GM20431 (cell line): ENCODE measurements around the gene FSD1.

ENCODE experiments used
- in situ Hi-C: fragments of 300-500 bp; cut with MseI, MboI; formaldehyde crosslinking; loops from one replicate; pipeline ENCODE4 v1.15.0; 2020; ENCODE audit warnings: low sequenced_read_pairs; ENCODE audit not compliant: unreplicated experiment

Gene FSD1

DNA sequence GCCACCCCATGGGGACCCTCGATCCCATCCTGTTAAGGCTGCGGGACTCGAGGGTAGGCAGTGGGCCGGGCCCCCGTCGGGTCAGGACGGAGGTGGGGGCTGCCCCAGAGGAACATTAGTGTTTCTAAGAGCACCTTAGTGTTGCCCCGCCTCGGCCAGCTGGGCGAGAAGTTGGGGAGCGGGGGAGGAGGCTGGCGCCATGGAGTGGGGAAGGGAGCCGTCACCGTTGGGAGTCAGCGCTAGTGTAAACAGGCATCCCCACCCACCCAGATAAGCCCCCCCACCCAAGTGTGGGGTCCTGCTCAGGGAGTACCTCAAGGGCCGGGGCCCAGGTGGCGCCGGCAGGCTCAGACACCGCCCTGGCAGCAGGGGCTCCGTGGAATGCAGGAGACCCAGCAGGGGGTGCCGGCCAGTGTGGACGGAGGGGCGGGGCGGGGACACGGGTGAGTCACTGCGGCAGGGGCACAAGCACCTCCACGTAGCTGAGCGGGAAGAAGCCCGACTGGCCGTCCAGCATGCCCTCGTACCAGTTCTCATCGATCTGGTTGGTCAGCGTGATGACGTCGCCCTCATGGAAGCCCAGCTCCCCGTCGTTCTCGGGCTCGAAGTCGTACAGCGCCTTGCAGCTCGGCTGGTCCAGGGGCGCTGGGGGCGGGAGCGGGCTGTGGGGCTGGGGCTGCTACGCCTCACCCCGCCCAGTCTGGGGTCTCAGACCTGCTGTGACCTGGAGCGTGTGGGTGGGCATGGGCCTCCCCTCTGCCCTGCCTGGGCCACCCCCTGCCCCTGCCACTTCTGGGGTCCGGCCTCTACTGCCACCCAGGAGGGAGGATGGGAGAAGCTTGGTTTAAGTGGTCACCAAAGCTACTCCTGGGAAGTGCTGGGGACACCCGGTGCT is 57.0 kb downstream of the FSD1 start:
- in situ Hi-C loops, result no loop called here

DNA sequence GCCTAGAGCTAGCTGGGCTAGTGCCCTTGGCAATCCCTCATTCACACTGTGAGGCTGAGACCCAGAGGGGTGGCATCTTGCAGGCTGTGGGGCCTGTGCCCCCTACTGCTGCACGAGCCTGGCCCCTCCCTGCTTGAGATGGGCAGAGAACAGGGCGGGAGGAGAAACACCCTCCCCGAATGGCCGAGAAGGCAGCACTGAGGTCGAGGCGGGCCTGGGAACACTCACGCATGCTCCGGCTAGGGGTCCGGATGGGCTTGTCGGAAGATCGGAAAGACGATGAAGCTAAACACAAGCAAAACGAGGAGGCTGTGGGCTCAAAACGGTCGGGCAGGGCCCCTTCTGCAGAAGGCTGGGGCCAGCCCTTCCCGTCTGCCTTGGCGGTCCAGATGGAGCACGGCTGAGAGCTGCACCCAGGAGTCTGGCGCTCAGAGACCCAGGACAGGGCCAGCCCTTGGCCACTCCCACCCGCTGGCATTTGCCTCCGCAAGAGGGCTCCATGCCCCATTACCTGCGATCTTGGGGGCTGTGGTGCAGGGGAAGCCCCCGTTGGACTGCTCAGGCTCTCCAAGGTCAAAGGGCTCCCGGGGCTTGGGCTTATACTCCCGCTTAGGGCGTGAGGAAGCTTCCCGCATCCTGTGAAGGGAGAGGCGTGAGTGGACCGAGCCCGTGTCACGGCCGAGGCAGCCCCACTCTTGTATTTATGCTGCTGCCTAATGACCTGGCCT is 57.9 kb downstream of the FSD1 start:
- in situ Hi-C loops, result no loop called here

DNA sequence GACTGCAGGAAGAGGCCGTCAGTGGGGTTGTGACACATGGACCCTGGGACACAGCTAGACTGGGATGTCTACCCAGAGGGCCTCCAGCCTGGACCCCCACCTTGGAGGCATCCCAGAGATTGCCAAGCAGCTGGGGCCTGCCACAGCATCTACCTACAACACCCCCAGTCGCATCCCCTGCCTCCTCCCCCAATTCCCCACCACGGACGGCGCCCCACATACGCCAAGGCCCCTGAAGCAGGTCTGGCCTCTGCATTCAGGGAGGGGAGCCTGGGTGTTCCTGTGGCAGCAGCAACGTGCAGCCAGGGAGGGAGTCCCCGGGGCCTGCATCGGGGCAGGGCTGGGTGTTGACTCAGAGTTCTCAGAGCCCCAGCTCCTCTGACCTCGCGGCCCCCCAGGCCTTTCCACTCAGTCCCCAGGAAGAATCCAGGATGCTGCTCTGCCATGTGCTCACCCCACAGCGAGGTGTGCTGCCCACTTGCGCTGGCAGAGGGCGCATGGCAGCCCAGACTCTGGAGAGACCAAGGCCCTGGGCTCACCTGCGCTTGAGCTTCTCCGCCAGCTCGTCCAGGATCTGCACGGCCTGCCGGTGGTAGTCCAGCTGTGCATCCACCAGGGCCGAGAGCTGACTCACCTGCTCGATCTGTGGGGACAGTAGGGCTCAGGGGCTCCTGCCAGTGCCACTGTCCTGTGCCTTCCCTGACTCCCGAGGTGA is 58.6 kb downstream of the FSD1 start:
- in situ Hi-C loops, result no loop called here

DNA sequence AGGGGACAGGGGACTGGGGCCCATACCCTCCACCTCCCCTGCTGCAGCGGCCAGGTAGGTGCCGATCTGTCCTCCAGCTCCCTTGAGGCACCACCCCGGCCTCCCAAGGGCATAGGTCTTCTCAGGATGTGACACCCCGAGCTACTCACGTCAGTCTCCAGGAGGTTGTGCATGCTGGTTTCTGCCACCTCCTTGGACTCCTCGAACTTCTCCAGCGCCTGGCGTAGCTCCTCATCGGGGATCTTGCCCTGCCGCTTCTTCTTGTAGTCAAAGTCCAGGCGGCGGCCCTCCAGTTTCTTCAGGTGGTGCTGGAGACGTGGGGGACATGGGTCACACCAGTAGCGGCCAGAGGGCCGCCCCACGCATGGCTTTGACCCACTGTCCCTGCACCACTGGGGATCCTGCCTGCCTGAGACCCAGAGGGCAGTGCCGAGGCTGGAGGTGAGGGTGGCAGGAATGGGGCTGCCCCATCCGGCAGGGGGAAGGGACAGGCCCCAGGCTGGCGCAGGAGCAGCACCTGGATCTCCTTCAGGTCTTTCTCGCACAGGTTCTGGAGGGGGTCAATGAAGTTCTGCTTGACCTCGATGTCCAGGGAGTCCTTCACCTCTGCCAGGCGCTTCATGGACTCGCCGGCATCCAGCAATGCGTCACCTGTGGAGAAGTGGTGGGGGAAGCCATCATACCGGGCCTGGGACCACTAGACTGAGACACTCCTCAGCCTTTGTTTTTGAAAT is 59.3 kb downstream of the FSD1 start:
- in situ Hi-C loops, result no loop called here

DNA sequence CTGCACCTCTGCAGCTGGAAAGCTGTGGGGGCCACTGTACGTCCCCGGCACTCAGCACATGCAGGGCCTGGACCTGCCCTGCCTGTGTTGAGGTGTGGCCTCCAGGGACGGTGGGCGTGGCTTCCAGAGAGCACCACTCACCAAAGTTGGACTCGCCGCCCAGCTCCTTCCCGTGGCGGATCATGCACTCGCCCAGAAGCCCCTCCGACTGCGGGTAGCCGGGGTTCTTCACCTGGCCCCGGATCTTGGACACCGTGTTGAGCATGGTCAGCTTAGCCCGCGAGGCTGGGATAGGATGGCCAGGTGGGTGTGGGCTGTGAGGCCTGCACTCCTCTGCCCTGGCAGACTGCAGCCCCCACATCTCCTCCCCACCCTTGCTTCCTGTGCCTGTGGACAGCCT is 60.9 kb downstream of the FSD1 start:
- in situ Hi-C loops, result no loop called here

DNA sequence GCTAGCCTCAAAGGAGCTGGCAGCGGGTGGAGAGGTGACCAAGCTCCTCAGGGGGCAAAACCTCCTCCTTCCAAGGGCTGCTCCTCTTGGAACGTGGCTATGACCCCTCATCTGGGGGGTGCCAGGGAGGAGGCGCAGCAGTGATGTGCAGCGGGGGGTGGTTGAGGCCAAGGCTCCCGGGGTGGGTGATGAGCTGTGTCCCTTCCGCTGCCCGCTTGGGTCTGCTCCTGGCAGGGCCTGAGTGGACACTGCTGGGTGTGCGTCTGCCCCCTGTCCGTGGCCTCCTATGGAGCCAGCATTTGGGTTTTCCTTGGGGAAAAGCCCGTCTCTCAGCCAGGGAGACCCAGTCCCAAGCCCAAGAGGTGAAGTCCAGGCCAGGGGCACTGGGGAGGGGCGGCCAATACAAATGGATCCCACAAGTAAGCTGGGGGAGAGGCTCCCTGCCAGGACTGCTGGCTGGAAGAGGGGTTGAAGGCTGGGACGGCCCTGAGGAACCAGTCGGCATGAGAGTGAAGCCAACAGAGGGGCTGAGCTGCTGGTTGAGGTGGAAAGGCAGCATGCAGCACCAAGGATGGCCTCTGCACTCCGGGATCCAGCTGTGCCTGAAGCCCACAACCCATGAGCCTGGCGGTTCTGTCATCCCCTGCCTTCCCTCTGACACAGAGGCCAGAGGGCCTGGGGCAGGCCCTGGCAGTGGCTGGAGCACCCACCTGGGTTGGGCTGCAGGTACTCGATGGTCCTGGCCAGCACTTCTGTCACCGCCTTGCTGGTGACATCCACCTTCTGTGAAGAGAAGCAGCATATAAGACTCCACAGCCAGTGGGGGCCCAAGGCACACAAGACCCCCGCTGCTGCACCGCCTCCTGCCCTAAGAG is 61.6 kb downstream of the FSD1 start:
- in situ Hi-C loops, result no loop called here

DNA sequence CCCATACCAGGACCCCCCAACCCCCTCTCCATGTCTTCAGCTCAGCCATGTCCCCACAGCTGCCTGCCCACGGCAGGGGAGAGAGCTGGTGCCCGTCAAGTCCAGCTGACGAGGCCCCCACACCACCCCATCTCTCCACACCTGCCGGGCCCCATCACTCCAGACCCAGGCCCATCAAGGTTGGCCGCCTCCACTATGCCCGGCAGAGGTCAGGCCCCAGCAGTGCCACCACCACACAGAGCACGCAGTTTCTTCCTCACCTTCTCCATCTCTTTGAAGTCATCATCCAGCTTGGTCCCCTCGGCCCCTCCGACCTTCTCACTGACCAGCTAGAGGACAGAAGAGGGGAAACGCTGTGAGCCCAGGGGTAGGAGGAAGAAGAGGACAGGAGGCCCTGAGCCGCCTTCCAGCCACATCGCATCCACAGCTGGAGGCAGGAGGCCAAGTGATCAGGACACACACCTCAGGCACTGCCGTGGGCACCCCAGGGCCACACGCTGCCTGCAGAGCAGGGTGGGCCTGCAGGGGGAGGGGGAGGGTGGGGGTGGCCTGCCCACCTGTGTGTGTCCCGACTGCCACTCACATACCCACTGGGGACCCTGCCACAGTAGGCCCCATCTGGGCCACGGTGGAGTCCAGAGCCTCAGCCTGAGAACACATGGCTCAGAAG is 62.4 kb downstream of the FSD1 start:
- in situ Hi-C loops, result no loop called here

DNA sequence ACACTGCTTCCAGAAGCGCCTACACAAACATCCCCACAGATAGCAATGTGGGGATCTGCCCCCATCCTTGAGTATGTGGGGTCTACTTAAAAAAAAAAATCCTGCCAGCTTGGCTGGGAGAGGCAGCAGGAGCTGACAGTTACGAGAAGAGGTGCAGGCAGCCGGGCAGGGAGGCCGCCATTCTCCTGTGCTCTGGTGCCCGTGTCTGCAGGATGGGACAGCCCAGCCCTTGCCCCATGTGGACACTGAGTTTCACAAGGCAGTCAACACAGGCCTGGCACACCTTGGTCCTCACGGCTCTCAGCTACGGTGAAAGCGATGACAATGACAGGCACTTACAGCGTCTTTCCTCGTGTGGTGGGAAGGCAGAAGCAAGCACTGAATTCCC is 62.9 kb downstream of the FSD1 start:
- in situ Hi-C loops, result no loop called here

DNA sequence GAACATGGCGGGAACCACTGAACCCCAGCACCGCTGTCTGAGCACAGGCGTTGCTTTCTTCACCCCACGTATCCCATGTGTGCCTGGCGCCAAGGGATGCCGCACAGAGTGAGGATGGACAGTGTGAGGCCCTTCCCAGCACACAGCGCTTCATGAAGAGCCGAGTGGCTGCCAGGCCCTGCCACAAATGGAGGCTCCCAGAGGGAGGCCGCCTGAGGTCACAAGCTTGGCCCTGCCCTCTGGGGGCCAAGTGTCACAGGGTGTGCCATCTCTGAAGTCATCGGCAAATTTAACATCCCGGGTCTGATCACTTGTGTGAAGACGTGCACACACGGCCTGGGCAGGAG is 63.4 kb downstream of the FSD1 start:
- in situ Hi-C loops, result no loop called here

DNA sequence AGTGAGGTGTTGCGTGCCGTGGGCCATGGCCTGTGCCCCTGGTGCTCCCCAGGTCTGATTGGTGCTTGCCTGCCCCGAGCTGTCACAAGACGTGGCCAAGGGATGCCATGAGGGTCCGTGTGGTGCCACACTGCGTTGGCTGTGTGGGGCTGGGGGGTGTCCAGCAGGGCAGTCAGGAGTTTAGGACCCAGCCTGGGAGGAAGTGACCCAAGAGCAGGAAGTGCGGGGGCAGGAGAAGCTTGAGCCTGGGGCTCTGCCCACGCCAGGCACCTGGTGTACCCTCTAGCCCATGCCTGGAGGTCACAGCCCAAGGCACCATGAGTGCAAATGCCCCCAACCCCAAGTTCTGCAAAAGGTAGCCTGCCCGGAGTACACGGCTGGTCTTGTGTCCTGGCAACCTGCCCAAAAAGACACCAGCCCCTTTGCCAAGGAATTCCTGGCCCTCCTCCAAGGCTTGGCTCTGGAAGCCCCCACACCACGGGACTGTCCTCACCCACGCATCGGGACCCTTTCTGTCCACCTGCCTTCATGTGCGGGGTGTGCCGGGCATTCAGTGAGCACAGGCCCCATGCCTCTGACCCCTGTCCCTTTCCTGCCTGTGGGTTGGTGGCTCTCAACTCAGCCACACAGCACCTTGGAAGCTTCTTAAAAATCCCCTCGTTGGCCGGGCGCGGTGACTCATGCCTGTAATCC is 63.9 kb downstream of the FSD1 start:
- in situ Hi-C loops, result no loop called here

DNA sequence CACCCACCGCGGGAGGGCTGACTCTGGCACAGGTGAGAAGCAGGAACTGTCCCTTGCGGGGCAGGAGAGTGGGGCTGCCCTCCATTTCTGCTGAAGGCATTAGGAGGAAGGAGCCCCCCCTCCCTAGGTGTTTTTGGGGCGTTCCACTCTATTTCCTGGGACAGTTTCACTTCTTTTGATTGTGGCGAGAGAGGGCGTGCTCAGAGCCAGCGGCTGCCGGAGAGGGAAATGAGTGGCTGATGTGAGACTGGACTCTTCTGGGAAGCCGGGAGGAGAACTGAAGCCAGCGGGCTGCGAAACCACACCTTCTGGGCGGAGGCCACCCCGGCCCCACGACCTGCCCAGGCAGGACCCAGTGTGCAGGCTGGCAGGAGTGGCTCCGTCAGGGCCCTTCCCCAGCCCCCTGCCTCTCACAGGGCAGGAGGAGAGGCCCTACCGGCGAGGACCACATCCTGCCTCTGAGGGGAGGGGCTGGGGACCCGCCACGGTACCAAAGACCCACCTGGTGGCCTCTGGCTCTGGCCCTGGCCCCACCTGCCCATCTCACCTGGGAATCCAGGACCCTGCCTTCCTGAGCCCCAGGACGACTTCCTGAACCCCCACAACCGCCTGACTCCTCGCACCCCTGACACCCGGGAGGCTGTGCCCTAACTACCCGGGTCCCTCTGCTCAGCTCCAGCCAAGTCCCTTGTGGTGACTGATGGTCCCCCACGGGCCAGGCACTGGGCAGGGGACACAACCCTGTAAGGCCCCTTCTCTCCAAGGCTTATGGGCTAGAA is 64.9 kb downstream of the FSD1 start:
- in situ Hi-C loops, result no loop called here

DNA sequence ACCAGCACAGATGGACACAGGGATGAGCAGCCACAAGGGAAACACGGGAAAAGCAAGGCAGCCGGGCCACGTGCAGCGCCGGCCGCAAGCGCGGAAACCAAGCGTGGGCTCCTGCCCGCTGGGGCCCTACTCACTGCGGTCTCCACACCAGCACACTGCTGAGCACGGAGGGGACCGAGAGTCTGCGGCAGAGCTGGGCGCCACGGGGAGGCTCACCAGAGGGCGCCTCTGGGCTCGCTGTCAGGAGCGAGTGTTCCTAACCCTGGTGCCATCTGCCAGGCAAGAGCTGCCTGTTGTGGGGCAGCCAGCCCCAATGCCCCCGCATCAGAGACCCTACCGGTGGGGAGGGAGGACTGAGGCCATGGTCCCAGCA is 65.5 kb downstream of the FSD1 start:
- in situ Hi-C loops, result no loop called here

DNA sequence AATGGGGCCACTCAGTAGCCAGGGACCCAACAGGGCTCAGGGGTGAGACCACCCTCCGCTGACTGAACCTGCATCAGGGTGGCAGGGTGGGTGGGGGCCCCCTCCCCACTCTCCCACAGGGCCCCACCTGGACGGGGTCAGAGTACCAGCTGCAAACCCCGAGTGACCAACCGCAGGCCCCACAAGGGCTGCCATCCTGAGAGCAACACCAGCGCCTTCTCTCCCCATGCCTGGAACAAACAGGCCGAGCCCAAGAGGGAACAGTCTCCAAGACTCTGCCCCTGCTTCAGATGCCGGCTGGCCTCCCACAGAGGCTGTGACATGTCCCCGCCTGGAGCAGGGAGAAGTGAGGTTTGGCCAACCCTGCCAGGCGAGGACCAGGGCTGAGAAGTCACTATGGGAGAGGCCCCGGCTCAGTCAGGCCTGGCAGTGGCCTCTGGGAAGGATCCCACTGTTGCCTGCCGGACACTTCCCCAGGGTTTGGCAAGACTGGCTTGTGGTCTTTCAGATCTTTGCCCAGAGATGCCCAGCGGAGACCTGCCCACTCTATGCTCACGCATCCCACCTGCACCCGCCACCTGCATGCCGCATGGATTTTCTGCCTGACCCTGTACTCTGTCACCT is 66.1 kb downstream of the FSD1 start:
- in situ Hi-C loops, result no loop called here

DNA sequence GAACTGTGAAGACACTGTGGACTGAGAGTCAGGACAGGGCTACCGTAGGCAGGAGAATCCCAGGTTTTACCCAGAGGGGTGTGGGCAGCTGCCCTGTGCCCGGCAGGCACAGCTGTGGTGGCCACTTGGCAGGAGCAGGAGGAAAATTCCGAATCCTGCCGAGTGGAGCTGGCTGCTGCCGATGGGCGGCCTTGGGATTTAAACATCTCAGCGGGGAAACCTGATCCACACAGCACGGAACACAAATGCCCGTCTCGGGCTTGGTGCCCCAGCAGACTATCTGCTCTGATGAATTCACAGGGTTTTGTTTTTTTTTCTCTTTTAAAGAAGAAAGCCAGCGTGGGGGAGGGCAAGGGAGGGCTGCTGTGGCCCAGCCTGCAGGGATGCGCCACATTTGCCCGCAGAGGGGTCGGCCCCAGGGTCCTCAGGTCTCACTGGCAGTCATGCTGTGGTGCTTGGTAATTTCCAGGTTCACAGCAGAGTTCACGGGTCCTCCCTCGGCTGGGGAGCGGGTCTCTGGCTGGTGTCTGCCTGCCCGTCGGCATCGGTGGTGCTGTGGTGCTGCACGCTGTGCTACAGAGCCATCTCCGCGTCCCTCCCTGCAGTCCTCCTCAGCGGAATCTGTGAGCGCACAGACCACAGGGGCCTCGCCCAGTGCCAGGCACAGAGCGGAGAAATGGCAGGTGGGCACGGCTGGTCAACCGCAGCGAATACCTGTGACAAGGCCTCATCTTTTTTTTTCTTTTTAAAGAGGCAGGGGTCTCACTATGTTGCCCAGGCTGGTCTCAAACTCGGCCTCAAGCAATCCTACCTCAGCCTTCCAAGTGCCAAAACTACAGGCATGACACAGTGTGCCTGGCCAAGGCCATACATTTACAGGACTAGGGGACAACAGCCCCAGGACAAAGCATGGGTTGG is 67.1 kb downstream of the FSD1 start:
- in situ Hi-C loops, result no loop called here

DNA sequence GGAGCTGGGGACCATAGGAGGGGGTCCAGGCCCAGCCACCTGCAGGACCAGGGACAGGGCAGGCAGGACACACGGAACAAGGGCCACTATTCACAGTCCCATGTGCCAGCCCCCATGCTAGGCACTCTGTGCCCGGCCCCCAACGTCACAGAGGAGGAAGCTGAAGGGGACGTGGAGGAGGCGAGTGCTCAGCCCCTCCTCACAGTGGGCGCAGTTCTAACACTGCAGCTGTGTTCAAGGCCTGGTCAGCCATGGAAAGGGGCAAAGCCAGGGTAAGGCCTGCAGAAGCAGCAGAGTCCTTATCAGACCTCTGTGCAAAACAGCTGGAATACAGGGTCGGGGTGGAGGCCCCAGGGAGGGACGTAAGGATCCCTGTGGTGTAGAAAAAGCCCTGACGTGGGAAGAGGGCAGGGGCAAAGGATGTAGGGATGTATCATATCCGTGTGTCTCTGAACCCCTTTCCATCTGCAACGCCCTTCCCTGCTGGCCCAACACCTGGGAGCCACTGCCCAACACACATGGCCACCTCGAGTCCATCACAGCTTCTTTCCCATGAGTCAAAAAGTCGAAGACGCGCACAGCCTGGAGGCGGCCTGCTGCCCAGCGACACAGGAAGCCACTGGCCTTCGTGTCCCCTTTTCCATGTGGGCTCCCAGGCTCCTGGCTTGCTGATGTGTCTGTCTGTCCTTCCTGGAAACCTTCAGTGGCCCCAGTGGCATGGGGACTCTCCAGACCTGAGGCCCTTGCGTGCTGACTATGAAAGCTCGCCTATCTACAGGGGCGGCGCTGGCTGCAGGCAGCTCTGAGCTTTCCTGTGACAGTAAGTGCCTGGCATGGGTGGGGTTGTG is 68.0 kb downstream of the FSD1 start:
- in situ Hi-C loops, result no loop called here
